HG03139 (cell line): ENCODE measurements around the gene CEP68.
"Not testable (repeated sequence)": the region's sequence is repeated elsewhere in the genome, so short reads cannot be mapped to it uniquely, and the experiment has no call there.

ENCODE experiments used
- ATAC-seq: cut with Tn5 transposase; IDR thresholded peaks from one replicate; pipeline ENCODE4 v1.9.1; 2021; ENCODE audit not compliant: unreplicated experiment

Gene CEP68

GRCh38 chr2:65030476-65031332 lies 25.5 kb upstream of the CEP68 start:
- no peak for ATAC-seq

DNA sequence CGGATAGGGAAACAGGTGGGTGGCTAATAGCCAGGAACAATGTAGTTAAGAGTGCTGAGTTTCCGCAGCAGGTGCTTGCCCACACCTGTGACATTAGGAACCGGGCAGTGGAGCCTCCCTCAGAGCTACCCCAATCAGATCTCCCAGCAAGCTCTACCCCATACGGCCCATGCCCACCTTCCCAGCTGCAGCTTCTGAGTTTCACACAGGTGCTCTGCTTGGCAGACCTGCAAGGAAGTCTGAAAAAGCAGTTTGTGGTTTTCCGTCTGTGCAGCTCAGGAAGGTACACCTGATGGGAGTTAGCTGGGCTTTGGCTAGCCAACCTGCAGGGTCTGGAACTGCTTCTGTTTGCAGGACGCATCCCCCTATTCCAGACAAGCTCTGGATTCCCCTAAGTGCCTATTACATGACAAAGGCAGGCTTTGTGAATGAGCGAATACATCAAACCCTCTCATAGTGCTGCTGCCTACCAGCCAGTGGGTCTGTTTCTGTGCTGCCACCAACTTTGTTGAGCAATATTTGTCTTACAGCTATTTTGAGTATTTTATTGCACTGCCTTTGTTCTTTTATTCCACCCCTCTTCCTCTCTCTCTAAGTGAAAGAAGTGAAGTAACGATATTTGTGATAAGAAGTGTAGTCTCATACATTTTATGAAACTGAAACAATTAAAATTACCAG lies 24.7 kb upstream of the CEP68 start:
- no peak for ATAC-seq

DNA sequence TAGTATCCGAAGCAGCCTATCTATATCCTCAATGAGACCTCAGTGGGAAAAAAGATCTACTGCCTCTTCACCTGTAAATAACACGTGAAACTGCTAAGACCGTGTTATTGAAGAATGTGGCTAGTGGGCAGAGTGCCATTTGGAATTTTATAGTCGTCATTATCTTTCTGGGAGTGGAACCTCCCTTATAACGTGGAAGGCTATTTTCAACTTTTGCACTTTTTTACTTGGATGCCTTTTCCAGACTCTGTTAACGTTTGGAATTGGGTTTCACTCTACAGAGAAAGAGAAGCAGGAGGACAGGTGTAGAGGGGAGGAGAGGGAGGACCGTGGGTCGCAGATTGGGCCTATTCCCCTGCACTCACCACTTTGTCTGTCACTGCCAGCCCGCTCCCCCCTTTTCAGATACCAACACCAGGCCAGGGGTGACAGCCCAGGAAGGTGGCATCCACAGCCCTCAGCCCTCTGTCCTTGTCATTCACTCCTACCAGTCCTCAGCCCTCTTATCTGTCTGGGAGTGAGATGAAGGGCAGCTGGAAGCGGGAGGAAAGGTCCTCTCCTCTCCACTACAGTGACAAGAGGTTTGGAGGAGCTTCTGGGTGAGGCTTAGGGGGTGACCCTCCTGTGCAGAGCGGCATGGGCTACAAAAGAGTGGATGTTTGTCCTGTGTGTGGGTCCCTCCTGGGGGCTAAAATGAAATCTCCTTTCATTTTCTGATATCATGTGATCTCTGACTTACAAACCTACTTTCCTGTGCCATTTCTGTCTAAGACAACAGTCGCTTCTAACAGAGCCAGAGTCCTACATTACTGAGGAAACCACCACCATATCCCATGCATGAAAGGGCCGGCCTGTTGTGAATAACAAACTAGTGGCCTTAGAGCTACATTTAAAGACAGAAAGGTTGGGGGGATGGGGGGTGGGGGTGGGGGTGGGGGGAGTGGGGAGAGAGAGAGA lies 23.9 kb upstream of the CEP68 start:
- ATAC-seq: no peak

DNA sequence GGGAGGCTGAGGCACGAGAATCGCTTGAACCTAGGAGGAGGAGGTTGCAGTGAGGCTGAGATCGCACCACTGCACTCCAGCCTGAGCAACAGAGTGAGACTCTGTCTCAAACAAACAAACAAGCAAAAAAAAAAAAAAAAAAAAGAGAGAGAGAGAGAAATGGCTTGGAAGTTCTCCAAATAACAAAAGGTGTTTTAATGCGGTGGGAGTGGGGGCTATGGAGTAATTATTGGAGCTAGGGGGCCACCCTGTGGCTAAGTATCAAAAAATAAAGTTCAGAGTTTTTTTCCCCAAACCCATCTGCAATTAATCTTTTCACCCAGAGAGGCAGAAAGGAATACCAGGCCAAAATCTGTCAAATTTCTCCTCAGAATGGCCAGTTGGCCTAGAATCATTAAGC lies 23.0 kb upstream of the CEP68 start:
- no peak for ATAC-seq

DNA sequence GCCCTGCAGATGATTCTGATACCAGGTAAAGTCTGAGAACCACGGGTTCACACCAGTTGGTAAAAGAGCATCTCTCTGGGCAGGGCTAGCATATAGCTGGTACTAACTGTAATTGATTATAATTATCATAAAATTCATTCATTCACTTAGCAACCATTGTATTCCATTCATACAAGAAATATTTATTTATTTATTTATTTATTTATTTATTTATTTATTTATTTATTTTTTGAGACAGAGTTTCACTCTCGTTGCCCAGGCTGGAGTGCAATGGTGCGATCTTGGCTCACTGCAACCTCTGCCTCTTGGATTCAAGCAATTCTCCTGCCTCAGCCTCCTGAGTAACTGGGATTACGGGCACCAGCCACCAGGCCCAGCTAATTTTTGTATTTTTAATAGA lies 22.5 kb upstream of the CEP68 start:
- ATAC-seq: not testable (repeated sequence)

DNA sequence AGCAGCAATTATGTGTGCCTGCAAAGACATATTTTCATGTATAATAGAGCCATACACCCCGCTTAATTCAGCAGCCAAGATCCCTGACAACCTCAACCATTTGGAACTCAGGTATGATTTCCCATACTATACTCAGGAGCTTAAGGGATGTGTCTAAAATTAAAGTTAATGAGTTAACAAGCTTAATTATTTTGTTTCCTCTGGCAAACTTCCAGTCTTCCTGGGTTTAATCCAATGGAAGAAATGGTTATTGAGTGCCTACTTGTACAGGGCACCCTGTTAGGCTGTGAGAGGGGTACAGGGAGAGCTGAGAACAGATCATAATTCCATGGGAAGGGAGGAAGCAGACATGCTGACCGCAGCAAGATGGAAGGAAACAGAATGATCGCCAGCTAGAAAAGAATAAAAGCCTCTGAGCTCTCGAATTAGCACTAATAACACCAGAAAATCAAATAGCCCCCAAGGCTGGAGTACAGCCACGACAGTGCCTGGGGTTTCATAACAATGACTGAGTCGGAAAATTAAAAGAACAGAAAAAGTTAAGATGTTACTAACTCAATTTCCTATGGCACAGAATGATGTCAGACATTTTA lies 20.8 kb upstream of the CEP68 start:
- no peak for ATAC-seq

DNA sequence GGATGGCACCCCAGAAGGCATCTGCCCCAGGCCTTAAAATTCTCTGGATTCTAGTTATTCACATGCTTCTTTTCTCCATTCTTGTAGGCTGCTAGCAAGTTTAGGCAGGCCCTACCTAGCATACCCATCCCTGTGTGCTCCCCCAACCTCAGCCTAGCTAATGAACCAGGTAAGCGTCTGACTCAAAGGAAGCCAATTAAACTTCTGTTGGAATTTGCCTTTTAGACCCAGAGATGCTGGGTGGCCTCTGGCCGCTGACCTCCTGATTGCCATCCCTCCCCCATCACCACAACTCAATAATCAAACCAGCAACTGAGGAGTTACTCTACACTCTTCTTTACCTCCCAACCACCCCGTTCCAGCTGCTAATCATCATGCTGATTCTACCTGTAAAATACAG lies 19.0 kb upstream of the CEP68 start:
- ATAC-seq: no peak

- ATAC-seq: no peak
Measured at GRCh38 chr2:65039640-65040039, 16.6 kb upstream of the CEP68 start.

DNA sequence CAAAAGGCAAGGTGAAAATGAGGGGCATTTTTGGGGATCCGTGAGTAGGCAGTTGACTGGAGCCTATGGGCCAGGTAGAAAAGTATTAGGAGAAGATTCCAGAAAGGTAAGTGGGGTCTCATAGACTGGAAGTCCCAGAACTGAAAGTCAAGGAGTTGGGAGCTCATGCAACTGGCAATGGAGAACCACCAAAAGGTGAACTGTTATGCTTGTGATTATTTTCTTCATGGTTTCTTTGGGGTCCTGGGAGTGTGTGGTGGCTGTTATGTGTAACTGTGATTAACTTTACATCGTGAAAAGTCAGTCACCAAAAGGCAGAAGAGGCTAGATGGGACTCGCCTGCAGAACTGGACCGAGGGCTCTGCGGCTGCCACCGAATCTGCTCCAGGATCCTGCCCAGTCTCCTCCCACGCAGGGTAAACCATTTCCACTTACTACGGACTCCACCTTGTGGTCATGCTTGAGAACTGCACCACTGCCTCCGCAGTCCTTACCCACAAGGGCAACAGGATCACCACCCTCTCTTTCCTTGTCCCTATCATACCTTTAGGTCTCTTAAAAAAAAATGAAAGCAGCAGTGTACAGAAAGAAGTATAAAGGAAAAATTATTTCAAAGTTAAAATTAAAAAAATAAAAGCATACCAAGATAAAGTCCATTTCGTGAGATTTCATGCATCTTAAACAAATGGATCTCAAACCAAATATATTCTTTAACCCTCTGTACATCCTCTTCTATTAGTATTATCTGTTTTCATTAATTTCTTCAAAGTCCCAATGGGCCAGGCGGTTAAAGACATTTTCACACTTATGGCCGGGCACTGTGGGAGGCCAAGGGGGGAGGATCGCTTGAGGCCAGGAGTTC lies 15.6 kb upstream of the CEP68 start:
- ATAC-seq: peak; percentile 80

GRCh38 chr2:65043001-65043400 lies 13.2 kb upstream of the CEP68 start:
- ATAC-seq: no peak

- no peak for ATAC-seq
Measured at GRCh38 chr2:65044097-65044735, 12.0 kb upstream of the CEP68 start.

DNA sequence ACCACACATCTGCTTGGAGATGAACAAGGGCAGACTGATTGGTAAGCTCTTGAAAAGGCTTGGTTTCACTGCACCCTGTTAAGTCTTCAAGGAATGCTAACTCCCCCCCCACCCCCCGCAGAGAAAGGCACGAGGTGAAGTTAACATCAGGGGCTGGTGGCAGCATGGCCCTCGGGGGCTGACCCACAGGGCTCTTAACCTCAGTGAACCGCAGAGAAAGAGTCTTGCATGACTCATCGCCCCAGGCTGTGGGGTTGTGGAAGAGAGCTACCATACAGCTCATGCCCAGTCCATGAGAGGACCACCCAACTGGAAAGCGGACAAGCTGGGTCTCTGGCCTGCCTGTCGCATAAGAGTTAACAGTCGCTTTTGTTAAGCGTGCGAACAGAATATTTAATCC lies 10.6 kb upstream of the CEP68 start:
- ATAC-seq: no peak

DNA sequence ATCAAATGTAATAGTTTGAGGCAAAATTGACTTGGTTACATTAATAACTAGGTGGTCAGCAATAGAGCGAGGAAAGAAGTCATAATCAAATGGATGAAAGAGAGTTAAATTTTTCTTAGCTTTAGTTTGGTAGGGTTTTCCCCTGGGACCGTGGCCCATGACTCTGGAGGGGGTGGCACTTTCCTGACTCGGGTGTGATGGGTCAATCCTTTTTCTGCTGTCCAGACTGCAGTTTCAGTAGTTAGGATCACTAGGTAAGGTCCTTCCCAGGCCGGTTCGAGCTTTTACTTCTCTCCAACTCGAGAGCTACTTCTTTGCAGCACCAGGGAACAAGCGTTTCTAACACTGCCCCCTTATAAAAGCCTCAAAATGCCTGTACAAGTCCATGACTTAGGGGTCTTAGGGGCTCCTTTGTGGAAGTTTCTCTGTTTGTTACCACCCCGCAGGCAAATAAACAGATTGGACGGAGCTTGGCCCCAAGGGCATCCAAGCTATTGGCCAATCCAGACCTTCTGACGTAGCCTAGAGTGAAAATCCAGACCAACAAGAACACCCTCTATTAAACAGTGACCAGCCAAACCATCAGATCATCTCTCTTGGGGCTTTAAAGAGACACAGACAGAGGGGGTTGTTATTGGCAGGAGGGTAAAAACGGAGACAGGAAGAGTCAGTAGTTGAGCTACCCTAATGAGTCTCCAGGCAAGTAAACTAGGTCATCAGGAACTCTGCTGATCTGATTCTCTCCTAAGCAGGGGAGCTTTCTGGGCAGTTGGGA lies 9.4 kb upstream of the CEP68 start:
- no peak for ATAC-seq

GRCh38 chr2:65049010-65049639 lies 7.1 kb upstream of the CEP68 start:
- no peak for ATAC-seq

- no peak for ATAC-seq
Measured at GRCh38 chr2:65050931-65051330, 5.3 kb upstream of the CEP68 start.

DNA sequence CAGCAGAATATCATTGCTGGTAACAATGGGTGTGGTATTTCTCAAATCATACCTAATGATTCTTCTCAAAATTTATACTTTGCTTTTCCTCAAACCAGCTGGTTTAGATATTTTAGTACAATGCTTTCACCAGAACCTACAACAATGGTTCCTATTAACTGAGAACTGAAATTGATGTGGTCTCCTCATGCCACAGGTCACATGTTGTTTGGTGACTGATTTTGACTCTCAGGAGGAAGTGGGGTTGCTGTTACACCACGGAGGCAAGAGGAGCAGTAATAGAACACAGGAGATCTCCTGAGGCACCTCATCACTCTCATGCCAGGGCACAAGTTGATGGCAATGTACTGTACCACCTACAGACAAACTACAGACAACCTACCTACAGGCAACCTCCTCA lies 3.0 kb upstream of the CEP68 start:
- peak; percentile 41 for ATAC-seq

- no peak for ATAC-seq
Measured at GRCh38 chr2:65054749-65055421, 1.3 kb upstream of the CEP68 start.
